Measurements from ENCODE around the gene GPR137. TPM values are rescaled to one million over a fixed set of nuclear protein-coding genes. Genes with fewer than 3 reads are reported as not detected.

GPR137 gene
- total and polyA plus RNA-seq, 9 of the 15 experiments (the other 6 are each of a cell fraction or from before 2014, with no cell fraction given): 0.32 to 26.7 (median 10.7) TPM

- TF ChIP-seq, protein P1, sequence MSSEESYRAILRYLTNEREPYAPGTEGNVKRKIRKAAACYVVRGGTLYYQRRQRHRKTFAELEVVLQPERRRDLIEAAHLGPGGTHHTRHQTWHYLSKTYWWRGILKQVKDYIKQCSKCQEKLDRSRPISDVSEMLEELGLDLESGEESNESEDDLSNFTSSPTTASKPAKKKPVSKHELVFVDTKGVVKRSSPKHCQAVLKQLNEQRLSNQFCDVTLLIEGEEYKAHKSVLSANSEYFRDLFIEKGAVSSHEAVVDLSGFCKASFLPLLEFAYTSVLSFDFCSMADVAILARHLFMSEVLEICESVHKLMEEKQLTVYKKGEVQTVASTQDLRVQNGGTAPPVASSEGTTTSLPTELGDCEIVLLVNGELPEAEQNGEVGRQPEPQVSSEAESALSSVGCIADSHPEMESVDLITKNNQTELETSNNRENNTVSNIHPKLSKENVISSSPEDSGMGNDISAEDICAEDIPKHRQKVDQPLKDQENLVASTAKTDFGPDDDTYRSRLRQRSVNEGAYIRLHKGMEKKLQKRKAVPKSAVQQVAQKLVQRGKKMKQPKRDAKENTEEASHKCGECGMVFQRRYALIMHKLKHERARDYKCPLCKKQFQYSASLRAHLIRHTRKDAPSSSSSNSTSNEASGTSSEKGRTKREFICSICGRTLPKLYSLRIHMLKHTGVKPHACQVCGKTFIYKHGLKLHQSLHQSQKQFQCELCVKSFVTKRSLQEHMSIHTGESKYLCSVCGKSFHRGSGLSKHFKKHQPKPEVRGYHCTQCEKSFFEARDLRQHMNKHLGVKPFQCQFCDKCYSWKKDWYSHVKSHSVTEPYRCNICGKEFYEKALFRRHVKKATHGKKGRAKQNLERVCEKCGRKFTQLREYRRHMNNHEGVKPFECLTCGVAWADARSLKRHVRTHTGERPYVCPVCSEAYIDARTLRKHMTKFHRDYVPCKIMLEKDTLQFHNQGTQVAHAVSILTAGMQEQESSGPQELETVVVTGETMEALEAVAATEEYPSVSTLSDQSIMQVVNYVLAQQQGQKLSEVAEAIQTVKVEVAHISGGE (CRISPR knock-in tag; IDR thresholded peaks at IDR 0.05): peak in 2 of 3 experiments; percentile 68 to 96; a peak in 3 of 6 replicates
- peak; percentile 75; the same call in 1 of the 2 replicates for TF ChIP-seq ZNF395 (CRISPR knock-in tag; IDR thresholded peaks at IDR 0.05)
- peak; percentile 66 for TF ChIP-seq ZBTB7A (IDR thresholded peaks at IDR 0.05; ENCODE audit: borderline replicate concordance, control insufficient read depth, low read depth, low read length)
- 0 out of 4 replicates have a peak, but pooled peaks of 1 of the 2 experiments have one; percentile 18 for TF ChIP-seq SIN3A (IDR thresholded peaks at IDR 0.05; ENCODE audit: borderline replicate concordance in 2 of 2, control insufficient read depth in 1 of 2, low read depth in 2 of 2, low read length in 2 of 2)
- no peak for TF ChIP-seq BDP1 (IDR thresholded peaks at IDR 0.05; ENCODE audit: insufficient read depth, insufficient read length)
- TF ChIP-seq KDM1A (IDR thresholded peaks at IDR 0.05): peak in 1 of 2 experiments; percentile 79; a peak in 2 of 4 replicates
- TF ChIP-seq PHF8 (IDR thresholded peaks at IDR 0.05; ENCODE audit: borderline replicate concordance, low read length): peak; percentile 64; the same call in 1 of the 2 replicates
- peak; percentile 21; the same call in 1 of the 2 replicates for TF ChIP-seq NFIC (IDR thresholded peaks at IDR 0.05)
- TF ChIP-seq ZHX1 (conservative IDR thresholded peaks at IDR 0.05; ENCODE audit: low read length): no peak
- TF ChIP-seq DACH1 (IDR thresholded peaks at IDR 0.05; ENCODE audit: partially characterized antibody): no peak
- no peak for TF ChIP-seq POLR3G (IDR thresholded peaks at IDR 0.05; ENCODE audit: extremely low read depth, insufficient read length, insufficient replicate concordance)
- TF ChIP-seq ZNF668 (CRISPR knock-in tag; IDR thresholded peaks at IDR 0.05): no peak
- TF ChIP-seq TEAD1 (CRISPR knock-in tag; IDR thresholded peaks at IDR 0.05): peak in 1 of 2 experiments; percentile 48; a peak in 1 of 4 replicates
- TF ChIP-seq, protein P2, sequence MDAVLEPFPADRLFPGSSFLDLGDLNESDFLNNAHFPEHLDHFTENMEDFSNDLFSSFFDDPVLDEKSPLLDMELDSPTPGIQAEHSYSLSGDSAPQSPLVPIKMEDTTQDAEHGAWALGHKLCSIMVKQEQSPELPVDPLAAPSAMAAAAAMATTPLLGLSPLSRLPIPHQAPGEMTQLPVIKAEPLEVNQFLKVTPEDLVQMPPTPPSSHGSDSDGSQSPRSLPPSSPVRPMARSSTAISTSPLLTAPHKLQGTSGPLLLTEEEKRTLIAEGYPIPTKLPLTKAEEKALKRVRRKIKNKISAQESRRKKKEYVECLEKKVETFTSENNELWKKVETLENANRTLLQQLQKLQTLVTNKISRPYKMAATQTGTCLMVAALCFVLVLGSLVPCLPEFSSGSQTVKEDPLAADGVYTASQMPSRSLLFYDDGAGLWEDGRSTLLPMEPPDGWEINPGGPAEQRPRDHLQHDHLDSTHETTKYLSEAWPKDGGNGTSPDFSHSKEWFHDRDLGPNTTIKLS (IDR thresholded peaks at IDR 0.05; ENCODE audit: borderline replicate concordance, low read depth): 0 out of 2 replicates have a peak, but pooled peaks have one; percentile 4
- TF ChIP-seq RBM22 (IDR thresholded peaks at IDR 0.05; ENCODE audit: low read depth, low read length, poor library complexity, severe bottlenecking): peak; percentile 82
Measured at GRCh38 chr11:64241491-64242374, 43.9 kb upstream of the GPR137 start (continued).
